Stimulated activated CD4-positive, alpha-beta T cell treated with anti-CD3 and anti-CD28 coated beads, Interleukin-4, amount 100 ng/mL, for 48 hours (primary cell): ENCODE data around the gene HOXB2.

Experiments
- DNase-seq, 2 donors: peaks; one replicate each; pipeline ENCODE4 v3.0.0-alpha.2; 2020; ENCODE audit warnings: low read depth in 2 of 2

Gene HOXB2

DNA sequence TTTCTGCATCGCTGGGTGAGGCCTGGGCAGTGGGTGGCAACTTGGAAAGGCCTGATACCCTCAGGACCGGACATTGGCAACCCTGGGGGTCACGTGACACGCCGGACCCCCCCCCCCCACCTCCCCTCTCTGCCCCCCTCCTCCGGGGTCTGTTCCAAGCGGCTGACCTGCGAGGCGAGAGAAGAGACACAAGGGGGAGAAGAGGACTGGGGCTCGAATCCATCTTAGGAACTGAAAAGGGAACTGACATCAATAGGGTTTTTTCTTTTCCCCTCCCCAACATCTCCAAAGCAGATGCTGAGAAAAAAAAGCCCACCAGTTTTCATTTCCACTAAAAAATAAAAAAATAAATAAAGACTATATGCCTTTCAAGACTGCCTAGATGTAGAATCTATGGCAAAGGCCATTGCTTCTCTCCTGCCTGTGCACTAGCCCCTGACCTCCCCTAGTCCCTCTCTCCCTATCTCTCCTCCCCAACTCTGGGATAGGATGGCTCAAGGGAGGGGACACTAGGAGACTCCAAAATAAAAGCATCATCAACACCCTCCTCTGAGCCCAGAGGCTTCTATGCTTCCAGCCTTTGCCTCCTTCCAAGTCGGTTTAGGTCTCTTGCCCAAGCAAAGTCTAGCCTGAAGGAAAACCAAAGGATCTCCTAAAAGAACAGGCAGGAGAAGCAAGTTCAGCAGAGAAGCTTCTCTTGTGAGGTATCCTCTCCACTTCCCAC, 7.7 kb upstream of the HOXB2 start:
- DNase-seq: no peak

DNA sequence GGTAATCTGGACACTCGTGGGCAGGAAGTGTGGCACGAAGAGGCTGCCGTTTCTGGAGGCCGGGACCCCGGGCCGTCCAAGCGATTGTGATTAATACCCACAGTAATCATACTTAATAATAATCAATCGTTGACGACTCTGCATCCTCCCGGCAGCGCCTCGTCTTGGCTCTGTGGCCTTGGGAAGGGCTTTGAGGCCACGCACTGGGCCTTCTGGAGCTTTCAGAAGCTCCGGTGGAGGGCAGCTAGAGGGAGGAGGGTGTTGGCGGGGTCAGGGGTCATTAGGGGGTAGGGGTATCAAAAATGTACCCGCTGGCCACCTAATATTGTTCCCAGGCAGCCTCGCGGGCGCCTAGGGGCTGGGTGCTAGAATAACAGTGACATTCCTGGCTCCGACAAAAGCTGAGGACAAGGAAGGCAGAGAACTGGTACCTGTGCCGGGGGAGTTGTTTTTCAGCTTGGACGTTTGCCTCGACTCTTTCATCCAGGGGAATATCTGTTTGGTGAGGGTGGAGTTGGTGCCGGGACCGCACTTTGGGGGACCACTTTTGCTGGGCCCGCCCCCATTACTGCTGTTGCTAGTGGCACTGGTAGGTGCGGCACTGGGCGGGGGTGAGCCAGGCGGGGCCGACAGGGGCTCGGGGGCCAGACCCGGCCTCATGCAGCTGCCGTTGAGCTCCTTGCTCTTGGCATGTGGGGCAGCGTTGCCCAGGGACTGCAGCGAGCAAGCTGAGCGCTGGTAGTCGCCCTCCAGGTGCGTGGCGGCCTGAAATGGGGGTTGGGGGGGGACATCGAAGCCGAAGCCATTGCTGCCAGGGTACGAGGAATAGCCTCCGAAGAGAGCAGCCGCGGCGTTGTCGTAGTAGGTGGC, 6.9 kb upstream of the HOXB2 start:
- no peak for DNase-seq

DNA sequence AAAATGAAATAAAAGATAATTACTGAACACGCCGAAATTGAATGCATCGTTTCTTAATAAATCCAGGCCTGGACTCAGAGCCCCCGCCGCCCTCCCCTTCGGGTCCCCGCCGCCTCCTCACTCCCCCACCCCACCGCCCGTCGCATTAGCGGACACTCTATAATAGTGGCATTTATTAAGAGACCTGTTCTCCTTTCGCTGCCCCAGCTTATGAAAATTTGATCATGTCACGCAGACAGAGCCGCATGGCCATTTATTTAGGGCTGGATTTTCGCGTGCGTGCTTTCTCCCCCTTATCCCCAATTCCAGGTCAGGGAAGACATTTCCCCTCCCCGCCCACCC, 6.3 kb upstream of the HOXB2 start:
- no peak for DNase-seq

DNA sequence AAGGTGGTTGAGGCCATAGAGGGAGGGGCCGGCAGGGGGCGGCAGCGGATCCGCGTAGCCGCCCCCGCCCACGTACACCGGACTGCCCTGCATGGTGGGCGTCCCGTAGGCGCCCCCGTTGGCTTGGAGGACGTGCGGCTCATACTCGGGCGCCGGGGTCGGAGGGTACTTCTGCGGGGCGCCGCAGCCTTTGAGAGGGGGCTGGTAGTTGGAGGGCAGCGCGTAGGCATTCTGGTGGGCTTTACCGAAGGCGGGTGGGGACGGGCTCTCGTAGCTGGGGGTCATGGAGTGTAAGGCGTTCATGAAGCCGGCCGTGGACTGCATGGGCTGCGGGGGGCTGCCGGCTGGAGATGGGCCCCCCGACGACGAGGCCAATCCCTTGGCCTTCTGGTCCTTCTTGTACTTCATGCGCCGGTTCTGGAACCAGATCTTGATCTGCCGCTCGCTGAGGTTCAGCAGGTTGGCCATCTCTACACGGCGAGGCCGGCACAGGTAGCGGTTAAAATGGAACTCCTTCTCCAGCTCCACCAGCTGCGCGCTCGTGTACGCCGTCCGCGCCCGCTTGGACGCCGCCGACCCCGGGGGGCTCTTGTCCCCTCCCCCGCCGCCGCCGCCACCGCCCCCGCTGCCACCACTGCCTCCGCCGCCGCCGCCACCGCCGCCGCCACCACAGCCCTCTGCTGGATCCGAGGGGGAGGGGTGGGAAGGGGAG, 5.7 kb upstream of the HOXB2 start:
- no peak for DNase-seq

DNA sequence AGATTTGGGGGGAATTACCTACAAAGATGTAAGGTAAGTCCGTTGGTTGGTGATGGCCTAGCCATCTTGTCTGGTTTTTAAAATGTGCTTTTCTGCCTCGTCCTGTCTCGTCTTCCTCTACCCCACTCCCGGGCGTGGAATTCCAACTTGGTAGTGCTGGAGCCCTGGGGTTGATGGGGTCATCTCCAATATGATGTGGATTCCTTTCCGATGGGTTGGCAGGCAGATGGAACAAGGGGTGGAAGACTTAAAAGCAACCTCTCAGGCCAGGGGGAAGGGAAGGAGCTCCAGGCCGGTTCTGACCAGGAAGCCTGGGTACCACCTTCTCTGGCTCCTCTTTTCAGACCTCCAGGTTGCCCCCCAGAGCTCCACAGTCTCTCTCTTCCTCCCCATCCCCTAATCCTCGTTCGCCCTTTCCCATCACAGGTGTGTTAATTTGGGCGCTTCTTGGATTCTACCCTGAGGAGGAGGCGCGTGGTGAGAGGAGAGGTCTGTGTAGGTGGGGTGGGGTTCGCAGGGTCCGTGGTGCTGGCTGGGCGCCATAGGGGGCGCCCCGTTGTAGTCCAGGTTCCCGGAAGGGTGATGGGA, 5.1 kb upstream of the HOXB2 start:
- DNase-seq: no peak

DNA sequence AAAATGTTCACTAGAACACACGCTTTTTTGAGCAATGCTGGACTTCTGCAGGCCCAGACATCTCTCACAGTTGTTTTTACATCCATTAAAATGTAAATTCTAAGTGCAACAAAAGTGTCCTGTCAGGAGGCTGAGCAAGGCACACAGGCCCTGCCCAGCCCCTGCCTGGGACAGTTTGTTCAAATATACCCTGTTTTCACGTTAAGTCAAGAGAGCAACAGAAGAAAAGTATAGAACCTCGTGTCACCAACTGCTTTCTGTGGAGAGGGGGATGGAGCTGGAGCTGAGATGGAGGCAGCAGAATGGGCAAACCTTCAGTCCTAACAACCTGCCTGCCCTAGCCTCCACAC, 4.3 kb upstream of the HOXB2 start:
- DNase-seq: no peak

DNA sequence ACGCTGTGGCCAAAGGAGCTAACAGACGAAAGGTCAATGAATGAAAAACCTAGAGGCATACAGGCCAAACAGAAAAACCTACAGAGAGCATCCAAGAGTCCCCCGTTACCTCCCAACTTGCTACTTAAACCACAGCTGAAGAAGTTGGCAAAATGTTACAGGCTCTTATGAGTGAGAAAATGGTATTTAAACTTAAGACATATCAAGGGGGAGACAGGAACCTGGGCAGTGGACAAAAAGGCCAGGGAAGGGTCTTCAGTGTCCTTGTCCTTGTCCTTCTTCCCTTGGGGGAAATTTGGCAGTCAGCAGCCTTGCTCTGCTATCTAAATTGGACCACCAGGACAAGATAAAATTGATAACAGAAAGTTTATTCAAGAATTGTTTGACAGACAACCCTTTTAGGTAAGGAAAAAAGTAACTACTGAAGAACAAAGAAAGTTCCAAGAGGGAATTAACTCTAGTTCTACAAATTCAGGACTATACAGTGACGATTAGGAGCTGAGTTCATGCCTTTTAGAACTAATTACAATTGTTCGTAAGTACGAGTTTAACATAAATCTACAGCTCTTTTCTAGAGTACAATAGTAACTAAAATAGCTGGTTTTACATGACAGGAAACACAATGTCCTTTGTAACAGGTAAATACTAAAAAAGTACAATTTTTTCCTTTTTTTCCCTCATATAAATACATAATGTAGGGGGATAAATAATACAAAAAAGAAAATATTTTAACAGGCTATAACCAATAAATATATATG, 3.8 kb upstream of the HOXB2 start:
- DNase-seq: no peak

DNA sequence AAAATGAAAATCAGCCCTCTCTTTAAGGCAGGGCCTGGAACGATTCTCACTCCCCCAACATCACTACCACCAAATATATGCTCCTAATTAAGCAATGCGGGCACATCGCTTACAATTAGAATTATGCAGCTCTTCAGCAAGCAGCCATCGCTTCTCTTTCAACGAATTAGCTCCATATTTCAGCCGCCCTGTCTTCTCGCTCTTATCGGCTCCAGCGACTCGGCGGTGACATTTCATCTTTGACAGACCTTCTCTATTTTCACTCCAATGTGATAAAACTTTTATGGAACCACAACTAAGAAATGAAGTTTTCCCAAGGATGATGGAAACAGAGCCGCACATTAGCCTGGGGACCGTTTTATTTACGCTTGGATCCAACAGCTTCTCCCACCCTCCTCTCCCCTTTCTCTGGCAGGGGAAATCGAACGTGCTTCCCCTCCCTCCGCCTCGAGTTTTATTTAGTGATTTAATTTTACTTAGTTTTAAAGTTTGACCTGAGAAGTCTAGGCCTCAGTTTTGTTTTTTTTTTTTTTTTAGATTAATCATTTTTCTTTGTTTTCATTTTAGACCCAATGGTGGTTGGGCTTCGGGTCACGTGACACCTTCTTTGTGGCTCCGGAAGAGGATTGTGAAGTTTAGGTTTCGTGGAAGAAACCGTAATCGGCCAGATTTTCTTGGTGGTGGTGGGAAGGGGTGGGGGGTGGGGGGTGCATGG, 3.1 kb upstream of the HOXB2 start:
- peak in 1 of 2 donors; percentile 24 for DNase-seq

DNA sequence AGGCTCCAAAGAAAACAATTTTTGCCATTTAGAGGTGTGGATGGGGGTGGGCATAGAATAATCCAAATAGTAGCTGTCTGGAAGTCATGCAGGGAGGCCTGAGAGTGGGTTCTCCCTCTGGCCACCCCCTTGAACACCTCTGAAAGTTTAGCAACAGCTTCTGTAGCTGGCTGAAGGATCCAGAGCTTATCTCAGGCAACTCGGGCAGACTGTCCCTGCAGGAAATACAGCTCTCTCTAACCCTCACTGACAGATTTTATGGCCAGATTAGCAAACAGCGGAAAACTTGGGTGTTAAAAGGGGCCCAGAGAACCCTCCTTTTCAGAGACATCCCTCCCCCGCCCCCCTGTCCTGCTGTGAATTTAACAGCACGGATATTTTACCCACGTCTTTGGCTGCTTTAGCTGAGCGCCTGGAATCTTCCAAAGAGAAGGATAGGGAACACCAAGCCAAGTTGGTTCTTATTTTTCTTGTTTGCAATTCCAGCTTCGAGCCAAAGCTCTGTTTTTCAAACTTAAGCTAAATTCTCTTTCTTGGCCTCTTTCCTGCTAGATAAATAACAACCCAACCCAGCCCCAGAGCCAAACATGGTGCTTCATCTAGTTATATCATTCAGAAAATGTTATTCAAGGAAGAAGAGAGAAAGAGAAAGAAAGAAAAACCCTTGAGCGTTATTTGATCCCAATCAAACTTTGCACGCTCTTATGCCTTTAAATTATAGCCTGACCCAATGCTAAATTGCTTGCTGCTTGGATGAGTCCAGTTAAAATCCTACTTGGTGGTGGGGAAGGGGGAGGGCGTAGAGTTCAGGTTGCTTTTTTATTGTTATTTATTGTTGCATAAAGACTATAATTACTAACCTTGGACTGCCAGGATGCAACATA, 2.3 kb upstream of the HOXB2 start:
- DNase-seq: no peak

DNA sequence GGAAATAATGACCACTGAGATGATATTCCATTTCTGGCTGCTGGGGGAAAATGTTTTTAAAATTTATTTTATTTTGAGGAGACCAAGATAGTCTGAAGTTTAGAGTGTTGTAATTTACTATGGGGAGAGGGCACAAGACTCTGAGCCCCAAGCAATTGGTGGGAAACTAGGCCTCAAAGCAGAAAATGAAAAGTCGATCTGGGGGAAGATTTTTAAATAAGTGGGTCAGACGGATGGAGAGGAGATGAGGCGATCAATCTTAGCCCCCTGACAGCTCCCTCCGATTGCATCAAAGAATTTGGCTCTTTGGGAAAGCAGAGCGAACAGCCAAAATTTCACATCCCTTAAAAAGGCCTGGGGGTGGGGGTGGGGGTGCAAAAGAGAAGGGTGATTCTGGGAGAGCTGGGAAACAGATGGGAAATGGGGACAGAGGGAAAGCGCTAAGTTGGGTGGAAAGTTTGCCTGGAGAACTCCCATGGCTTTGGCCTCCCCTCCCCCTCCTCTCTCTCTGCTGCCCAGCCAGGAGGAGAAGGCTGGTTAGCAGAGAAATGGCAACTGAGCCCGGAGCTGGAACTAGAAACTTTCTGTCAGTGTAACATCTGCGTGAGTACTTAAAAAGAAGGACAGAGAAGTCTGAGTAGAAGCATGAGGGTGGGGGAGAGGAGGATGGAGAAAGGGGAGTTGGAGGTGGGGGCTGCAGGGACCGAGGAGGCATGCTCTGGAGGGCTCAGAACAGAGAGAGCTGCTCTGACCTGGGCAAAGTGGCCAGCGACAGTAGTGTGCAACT, 1.4 kb upstream of the HOXB2 start:
- DNase-seq: no peak

DNA sequence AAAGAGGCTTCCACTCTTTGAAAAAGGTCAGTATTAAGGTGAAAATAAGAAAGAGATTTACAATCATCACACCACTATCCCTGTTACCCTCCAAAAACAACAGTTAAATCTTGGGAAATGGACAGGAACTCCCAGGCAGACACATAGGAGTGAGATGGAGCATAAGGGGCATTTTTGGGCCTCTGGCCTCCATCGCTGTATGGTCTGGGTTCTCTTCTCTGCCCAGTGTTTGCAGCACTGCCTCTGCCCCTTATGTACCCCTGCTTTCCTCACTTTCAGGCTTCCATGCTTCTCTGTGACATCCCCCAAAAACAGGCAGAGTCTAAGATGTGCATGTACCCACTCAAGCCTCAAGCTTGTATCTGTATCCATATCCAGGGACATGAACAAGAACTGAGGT, 630 bp upstream of the HOXB2 start:
- no peak for DNase-seq

DNA sequence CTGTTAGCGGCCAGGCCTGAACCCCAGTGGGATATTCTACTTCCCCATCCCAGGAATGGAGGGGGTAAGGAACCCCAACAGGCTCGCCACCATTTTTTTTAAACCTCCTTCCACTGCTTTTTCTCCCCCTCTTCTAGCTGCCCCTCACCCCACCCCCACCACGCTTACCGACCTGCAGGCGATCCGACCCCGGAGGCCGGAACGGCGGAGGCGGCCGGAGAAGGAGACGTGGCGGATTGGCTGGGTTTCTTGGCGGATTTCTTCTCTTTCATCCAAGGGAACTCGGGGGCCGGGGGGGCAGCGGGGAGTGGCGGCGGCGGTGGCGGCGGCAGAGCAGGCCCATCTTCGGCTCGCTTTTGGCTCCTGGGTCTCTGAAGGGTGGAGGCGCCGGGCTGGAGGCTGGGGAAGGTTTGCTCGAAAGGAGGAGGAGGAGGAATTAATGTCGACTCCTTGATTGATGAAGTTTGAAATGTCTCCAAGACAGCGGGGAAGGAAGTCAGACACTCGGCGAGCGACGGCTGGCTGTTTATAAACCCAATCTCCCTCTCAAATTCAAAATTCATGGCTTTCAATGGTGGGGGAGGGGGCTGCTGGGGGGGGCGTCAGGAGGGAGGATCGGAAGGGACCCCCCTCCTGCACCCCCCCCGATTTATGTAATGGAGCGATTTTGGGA, 424 bp downstream of the HOXB2 start:
- peak; percentile 23 to 28 for DNase-seq

DNA sequence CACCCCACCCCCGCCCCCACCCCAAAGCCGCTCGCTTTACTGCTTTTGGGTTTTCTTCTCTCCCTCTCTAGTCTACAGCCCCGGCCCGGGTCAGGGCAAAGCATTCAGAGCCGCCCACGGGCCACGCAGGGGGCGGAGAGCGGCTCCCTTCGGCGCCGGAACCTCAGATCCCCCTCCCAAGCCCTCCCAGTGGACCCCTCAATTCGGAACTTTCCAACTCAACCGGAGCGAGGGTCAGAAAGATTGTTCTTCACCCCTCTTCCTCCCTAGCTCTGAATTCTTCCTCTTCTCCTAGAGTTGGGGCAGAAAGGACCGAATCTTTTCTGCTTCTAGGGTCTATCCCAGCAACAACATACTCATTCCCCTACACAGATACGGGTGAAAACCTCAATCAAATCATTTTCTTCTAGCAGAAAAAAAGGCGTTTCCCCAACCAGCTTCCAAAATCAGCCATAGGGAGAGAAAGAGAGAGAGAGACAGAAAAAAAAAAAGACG, 1.0 kb downstream of the HOXB2 start:
- DNase-seq: peak; percentile 43 to 47

DNA sequence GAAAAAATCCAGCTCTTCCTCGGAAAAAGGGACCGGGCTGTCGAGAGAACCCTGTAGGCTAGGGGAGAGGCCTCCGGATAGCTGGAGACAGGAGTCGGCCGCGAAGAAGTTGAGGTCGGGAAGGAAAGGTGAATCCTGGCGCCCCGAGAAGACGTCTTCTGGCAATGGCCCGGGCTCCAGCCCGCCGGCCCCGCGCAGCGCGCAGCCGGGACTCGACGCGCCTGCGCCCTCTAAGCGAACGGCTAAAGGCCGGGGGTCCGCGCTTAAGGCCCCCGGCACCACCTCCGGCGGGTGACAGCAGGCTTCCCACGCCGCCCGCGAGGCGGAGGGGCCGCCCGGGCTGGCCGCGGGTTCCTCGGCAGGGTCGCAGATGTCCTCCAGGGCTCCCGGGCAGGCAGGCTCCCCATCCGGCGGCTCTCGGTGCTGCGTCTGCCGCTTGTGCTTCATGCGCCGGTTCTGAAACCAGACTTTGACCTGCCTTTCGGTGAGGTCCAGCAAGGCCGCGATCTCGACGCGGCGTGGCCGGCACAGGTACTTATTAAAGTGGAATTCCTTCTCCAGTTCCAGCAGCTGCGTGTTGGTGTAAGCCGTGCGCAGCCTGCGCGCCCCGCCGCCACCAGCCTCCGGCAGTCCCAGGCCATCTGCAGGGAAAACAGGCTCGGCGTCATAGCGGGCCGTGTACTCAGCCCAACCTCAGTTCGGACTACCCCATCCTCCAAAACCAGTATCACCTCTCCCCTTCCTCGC, 1.6 kb downstream of the HOXB2 start:
- DNase-seq: peak; percentile 31 to 56

DNA sequence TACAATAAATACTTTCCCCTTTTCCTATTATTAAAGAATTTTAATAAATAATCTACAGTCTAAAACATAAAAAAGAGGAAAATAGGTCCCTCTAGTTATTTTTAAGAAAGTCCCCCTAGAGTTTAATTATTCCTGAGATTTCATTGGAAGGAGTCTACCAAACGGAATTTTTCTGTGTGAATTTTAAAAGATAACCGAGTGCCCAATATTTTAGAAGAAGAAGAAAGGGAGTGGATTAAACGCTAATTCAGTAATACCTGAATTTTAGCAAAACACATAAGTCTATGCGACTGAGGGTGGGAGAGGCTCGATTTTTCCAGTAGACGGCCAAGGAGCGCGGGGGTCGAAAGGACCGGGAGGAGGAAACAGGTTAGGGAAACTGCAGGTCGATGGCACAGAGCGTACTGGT, 2.2 kb downstream of the HOXB2 start:
- no peak for DNase-seq

DNA sequence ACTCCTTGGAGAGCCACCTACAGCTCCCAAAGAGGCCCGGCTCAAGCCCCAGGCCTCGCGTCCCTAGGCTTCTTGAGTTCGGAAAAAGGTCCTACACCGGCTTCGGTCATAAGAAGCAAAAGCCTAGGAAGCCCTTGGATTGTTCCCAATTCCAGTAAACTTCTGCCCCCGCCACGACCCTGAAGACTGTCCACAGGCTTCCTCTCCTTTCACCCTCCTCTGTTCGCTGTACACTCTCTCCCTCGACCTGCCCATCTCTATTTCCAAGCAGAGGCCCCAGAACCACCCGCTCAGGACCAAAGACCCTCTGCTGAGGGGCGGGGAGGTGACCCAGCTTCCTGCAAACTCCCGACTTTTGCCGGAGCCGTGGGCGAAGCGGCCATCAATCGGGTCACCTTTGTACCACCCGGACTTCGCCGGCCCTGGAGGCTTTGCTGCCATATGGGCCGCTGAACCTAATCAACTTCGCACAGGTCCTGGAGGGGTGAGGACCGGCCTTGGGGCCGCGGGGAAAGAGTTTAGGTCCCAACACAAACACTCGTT, 2.7 kb downstream of the HOXB2 start:
- no peak for DNase-seq

DNA sequence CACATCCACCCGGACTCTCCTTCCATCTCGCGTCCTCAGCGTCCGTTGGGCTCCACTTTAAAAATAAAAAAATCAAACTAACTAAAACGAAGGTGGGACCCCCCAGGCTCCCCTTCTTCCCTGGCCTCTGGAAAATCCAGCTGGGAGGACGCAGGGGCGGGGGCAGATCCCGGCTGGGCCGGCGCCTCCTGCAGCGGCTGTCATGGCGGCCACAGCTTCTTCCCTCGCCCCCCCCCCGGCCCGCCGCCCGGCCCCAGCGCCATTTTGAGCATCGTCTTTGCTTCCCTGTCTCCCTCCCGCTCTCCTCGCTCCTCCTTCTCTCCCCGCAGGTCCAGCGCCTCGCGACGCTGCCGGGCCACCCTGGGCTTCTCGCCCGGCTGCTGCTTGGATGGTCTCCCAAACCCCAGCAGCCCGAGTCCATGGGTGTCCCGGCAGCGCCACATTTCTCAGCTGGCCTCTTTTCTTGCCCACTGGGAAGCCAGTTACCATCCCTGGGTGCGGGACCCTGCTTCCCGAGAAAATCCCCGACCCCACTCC, 3.3 kb downstream of the HOXB2 start:
- DNase-seq: peak; percentile 32 to 42
